Skin epidermis (tissue), 12 donors: Measurements from ENCODE around the gene ELFN1.

Experiments
- H3K27ac ChIP-seq, 21 experiments: fragments of 200-600 bp; sonication (generic) in 11 of 21; one replicate each; pipeline ENCODE4 v1.5.0; 2020; ENCODE audit warnings: mild to moderate bottlenecking in 3 of 21, inconsistent platforms in 2 of 21, moderate library complexity in 2 of 21
- H3K4me3 ChIP-seq, 7 experiments: fragments of 200-600 bp; sonication (generic) in 2 of 7; one replicate each; pipeline ENCODE4 v1.5.0; 2020; ENCODE audit warnings: inconsistent platforms in 2 of 7, mild to moderate bottlenecking in 2 of 7, moderate library complexity in 1 of 7

Gene ELFN1

DNA sequence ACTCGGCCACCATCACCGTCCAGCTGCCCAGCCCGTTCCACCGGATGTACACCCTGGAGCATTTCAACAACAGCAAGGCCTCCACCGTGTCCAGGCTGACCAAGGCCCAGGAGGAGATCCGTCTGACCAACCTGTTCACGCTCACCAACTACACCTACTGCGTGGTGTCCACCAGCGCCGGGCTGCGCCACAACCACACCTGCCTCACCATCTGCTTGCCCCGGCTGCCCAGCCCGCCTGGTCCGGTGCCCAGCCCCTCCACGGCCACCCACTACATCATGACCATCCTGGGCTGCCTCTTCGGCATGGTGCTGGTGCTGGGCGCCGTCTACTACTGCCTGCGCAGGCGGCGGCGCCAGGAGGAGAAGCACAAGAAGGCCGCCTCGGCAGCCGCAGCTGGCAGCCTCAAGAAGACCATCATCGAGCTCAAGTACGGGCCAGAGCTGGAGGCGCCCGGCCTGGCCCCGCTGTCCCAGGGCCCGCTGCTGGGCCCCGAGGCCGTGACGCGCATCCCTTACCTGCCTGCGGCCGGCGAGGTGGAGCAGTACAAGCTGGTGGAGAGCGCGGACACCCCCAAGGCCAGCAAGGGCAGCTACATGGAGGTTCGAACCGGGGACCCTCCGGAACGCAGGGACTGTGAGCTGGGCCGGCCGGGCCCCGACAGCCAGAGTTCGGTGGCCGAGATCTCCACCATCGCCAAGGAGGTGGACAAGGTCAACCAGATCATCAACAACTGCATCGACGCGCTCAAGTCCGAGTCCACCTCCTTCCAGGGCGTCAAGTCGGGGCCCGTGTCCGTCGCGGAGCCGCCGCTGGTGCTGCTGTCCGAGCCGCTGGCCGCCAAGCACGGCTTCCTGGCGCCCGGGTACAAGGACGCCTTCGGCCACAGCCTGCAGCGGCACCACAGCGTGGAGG, 75.8 kb downstream of the ELFN1 start:
- Histone ChIP-seq H3K4me3 (no peak overlapping the region), H3K27ac (no peak overlapping the region)

DNA sequence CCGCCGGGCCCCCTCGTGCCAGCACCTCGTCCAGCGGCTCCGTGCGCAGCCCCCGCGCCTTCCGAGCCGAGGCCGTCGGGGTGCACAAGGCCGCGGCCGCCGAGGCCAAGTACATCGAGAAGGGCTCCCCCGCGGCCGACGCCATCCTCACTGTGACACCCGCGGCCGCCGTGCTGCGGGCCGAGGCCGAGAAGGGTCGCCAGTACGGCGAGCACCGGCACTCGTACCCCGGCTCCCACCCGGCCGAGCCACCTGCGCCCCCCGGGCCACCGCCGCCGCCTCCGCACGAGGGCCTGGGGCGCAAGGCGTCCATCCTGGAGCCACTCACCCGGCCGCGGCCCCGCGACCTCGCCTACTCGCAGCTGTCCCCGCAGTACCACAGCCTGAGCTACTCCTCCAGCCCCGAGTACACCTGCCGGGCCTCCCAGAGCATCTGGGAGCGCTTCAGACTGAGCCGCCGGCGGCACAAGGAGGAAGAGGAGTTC, 76.5 kb downstream of the ELFN1 start:
- Histone ChIP-seq H3K4me3 (no peak overlapping the region), H3K27ac (no peak overlapping the region)

DNA sequence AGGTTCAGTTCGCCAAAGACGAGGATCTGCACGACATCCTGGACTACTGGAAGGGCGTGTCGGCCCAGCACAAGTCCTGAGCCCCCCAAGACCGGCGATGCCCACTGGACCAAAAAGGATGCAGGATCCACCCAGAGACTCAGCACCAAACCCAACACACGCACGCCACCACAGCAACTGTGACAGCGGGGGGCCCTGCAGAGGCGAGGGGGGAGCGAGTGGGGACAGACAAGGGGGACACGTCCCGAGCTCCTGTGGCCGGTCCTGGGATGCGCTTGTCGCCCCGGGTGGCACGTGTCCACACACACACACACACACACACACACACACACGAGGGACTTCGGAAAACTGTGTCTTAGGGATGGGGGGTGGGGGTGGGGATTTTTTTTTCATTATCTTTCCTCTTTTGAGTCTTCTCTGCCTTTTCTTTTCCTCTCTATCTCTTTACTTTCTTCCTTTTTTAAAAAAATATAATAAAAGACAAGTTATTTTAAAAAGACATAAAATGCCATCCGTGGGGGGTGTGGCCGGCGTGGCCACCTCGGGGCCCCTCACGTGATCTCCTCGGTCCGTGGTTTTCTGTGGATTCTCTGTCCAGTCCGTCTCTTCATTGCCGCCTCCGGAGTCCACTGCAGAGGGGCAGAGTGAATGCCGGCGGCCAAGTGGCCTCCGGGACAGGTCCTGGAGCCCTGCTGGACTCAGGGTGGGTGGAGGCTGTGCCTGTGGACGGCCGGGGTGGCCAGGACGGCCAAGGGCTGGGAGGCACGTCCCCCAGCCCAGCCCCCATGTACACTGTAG, 77.1 kb downstream of the ELFN1 start:
- Histone ChIP-seq H3K27ac (no peak overlapping the region), H3K4me3 (no peak overlapping the region)

DNA sequence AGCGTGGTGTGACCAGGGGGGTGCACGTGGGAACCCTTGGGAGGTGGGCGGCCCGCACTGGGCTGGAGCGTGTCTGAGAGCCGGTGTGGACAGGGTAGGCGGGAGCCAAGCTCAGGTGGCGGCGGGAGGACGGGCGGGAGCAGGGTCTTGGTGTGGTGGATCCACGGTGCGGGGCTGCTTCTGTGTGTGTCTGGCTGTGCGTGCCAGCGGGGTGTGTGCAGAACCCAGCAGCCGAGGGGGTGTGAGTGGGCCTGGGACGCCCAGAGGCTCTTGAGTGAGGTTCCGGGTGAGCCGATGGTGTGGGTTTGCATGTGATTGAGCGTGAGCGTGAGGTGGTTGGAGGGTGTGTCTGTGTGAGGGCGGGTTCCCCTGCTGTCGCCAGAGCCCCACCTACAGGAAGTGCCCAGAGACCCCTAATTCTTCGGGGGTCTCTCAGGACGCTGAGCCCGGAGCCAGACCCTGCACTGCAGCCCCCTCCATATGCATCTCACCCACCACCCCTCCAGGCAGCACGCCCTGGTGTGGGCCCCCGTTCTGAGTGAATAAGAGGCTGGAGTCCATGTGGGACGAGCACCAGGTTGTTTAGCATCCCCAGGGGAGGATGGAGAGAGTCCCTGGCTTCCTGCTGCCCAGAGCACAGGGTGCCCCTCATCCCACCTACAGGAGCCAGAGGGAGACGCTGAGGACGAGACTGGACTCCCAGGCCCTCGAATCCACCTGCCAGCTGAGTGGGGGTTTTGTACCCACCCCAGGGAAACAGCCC, 78.2 kb downstream of the ELFN1 start:
- H3K4me3 ChIP-seq: no peak overlapping the region
- no peak overlapping the region for H3K27ac ChIP-seq

DNA sequence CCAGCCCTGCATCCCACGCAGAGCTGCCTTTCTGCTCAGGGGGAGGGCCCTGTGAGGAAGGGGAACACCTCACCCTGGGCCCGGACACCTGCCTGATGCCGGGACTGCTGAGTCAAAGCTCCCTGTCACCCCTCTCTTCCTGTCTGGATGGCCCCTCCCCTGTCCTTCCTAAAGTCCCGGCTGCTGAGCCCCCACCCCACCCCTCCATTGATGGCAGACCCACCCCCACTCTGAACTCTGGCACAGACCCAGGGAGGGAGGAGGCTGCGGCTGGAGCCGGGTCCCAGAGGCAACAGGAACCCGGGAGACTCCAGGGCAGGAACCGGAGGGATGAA, 78.7 kb downstream of the ELFN1 start:
- Histone ChIP-seq H3K27ac (no peak overlapping the region), H3K4me3 (no peak overlapping the region)

DNA sequence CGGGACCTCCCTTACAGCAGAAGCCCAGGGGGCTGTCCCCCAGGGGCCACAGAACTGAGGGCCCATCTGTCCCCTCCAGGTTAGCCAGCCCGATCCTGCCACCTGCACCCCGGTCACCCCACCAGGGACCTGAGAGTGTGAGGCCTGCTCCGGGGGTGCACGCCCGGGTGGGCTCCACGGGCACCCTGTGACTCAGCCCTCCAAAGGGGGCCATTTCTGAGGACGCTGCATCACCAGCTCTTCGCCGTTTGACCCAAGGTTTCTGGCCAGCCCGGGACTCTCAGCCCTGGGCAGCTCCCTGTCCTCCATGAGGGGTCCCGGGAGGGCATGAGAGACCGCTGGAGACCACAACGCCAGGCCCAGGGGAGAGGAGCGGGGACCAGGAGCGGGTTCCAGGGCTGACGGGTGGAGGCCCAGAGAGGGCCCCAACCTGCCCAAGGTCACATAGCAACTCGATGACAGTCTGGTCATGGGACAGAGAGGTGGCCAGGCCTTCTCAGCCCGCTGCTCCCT, 79.3 kb downstream of the ELFN1 start:
- Histone ChIP-seq H3K27ac (no peak overlapping the region), H3K4me3 (no peak overlapping the region)

DNA sequence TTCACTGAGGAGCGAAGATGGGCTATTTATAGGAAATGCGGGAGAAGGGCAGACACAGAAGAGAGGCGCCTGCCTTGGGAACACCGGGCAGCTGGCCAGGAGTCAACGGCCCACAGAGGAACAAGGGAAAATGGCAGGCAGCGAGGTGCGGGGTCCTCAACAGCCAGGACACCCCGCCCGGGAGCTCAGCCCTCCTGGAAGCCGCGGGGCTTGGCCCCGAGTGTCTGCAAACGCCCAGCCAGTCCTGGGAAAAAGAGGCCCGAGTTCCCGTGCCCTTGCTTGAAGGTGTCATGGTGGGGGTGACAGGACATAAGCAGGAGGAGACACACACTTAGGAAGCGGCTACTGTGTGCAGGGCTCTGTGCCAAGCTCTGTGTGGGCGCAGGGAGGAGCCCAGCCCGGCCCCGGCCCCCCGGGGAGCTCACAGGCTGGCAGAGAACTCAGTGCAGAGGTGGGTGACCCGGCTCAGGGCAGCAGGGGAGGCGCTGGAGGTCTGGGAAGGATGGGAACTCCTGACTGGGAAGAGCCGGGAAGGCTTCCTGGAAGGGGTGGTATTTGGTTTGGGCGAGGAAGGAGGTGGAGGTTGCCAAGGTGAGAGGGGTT, 79.9 kb downstream of the ELFN1 start:
- no peak overlapping the region for H3K4me3 ChIP-seq
- H3K27ac ChIP-seq: no peak overlapping the region

DNA sequence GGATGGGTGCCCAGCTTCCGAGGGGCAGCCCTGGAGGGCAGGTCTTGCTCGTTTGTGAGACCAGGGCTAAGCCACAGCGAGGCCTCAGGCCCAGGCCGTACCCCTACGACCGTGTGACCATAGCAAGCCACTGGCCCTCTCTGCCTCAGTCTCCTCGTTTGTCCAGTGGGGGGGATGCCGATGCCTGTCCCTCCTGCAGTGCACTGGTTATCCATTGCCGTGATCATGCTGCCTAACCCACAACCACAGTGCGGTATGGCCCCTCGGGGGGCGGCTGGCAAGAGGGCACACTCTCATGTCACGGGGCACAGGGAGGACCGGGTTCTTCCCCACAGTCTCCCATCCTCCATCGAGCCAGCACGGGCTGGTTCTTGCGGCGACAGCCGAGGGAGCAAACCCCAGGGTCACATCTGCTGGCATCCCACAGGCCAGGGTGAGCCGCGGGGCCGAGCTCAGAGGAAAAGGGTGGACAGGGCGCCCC, 80.5 kb downstream of the ELFN1 start:
- no peak overlapping the region for H3K4me3 ChIP-seq
- no peak overlapping the region for H3K27ac ChIP-seq

DNA sequence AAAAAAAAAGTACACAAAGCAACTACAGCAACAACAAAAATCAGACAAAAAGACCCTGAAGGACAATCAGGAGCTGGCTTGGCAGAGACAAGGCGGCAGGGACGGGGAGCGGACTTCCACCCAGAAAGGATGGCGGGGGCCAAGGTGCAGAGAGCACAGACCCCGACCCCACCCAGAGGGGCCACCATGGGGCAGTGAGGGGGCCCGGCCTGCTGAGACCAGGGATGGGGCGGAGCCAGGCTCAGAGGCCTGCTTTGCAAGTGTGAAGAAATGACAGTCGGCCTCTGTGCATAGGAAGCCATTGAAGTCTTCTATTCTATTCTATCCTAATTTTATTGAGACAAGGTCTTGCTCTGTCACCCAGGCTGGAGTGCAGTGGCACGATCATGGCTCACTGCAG, 82.0 kb downstream of the ELFN1 start:
- no peak overlapping the region for H3K27ac ChIP-seq
- H3K4me3 ChIP-seq: no peak overlapping the region

DNA sequence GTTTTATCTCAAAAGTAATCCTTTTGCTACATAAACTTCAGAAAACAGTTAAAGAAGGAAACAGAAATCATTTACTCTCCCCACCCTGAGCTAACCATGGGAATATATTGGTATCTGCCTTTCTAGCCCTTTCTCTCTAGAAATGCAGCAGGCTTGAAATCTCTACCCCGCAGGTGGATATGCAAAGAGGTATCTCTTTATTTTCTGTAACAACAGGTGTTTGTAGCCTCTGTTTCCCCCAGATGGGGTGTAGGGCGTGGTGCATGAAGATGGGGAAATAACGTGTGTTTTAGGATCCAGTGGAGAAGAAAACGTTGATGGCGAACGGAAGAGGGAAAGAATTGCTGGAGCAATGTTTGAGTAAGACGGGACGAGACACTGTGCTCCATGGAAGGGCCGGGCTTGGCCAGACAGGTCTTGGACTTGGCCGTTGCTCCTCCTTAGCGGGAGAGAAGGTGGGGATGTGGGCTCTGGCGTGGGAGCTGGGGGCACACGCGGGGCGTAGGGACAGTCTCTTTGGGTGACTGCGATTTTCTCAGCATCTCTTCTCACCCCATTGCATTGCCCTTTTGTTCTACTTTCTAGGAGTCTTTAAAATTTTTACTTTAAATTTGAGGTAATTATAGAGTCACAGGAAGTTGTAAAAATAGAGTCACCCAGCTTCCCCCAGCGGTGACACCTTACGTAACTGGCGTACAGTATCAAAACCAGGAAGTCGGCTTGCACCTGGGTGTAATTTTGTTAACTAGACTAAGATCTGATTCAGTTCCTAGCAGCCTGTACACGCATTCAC, 82.9 kb downstream of the ELFN1 start:
- no peak overlapping the region for H3K27ac ChIP-seq
- no peak overlapping the region for H3K4me3 ChIP-seq

DNA sequence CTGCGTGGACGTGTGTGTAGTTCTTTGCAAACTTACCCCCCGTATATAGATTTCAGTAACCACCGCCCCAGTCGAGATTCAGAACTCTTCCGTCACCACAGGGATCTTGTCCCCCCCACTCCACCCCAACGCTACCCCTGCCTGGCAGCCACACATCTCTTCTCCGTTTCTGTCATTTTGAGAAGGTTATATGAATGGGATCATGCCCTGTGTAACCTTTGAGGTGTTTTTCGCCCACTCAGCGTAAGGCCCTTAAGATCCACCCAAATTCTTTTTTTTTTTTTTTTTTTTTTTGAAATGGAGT, 83.4 kb downstream of the ELFN1 start:
- H3K27ac ChIP-seq: no peak overlapping the region
- H3K4me3 ChIP-seq: no peak overlapping the region

DNA sequence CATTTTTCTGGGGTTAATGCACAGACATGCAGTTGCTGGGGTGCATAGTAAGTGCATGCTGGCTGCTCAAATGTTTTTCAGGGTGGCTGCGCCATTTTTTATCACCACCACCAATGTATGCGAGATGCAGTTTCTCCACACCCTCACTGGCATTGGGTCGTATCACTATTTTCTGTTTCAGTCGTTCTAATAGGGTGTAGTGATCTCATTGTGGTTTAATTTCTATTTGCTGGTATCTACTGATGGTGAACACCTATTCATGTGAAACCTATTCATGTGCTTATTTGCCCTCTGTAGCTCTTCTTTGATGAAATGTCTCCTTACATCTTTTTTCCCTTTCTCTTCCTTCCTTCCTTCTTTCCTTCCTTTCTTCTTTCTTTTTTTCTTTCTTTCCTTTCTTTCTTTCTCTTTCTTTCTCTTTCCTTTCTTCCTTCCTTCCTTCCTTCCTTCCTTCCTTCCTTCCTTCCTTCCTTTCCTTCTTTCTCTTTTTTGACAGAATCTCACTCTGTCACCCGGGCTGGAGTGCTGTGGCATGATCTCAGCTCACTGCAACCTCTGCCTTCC, 84.3 kb downstream of the ELFN1 start:
- Histone ChIP-seq H3K27ac (no peak overlapping the region), H3K4me3 (no peak overlapping the region)

DNA sequence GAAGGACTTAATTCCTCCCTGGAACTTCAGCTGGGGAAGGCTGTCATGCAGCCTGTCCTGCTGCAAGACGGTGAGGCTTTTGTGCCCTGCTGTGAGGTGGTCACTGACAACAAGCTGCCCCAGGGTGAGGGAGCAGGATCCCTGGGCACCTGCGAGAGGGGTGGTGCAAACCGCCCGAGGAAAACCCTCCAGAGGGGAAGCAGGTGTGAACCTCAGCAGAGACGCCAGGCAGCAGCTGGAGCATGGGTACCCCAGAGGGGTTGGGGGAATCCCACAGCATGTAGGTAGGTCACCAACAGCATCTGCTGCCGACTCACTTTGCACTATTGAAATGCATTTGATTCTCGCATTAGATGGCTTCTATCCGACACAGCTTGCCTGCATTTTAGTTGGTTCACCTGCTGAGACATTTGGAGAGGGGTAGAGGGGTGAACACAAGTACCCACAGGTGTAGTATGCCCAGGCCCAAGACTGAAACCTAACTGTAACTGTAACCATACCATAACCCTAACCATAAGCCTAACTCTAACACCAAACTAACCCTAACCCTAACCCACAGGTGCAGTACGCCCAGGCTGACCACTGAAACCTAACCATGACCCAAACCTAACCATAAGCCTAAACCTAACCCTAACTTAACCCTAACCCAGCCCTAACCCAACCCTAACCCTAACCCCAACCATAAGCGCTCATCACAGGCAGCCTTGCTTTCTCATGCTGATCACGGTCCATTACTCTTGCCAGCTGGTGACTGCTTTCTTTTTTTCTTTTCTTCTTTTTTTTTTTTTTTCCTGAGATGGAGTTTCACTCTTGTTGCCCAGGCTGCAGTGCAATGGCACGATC, 85.9 kb downstream of the ELFN1 start:
- Histone ChIP-seq H3K27ac (no peak overlapping the region), H3K4me3 (no peak overlapping the region)

DNA sequence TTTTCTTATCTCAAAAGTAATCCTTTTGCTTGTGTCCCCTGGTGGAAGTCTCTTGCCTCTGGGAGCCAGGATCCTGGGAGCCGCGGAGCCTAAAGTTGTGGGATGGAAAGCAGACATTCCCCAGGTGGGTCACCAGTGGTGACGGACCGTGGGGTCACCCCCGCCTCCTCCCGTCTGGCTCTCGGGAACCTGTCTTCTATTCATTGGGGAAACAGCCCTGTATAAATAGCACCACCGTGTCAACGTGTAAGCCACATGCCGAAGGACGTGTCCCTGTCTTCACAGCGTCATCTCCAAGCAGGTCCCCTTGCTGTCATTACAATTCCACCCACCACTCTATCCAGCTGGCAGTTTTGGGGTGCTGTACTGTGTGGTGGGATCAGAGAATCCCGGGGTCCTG, 87.5 kb downstream of the ELFN1 start:
- Histone ChIP-seq H3K4me3 (no peak overlapping the region), H3K27ac (no peak overlapping the region)

DNA sequence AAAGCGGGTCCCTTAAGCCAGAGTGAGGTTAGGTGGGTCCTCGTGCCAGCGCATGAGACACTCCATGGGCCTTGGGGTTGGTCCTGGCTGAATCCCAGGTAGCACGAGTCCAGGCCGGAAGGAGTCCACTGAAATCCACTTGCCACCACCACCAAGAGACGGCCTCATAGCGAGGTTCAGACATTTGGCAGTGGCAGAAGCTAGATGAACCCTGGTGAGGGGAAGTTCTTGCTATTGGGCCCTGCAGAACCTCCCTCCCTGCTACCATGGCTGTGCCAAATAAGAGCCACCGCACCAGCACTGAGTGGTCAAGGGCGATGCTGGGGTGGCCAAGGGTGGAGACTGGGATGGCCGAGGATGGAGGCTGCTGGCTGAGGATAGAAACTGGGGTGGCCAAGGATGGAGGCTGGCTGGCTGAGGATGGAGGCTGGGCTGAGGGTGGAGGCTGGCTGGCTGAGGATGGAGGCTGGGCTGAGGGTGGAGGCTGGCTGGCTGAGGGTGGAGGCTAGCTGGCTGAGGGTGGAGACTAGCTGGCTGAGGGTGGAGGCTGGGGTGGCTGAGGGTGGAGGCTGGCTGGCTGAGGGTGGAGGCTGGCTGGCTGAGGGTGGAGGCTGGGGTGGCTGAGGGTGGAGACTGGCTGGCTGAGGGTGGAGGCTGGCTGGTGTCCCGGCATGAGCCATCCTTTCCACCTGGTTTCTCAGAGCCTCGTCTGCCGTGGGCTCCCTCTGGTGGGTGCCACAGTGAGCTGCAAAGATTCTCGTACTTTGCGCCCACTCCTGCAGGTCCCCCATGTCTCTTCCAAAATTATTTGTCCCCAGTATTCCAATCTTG, 88.2 kb downstream of the ELFN1 start:
- H3K4me3 ChIP-seq: no peak overlapping the region
- no peak overlapping the region for H3K27ac ChIP-seq

DNA sequence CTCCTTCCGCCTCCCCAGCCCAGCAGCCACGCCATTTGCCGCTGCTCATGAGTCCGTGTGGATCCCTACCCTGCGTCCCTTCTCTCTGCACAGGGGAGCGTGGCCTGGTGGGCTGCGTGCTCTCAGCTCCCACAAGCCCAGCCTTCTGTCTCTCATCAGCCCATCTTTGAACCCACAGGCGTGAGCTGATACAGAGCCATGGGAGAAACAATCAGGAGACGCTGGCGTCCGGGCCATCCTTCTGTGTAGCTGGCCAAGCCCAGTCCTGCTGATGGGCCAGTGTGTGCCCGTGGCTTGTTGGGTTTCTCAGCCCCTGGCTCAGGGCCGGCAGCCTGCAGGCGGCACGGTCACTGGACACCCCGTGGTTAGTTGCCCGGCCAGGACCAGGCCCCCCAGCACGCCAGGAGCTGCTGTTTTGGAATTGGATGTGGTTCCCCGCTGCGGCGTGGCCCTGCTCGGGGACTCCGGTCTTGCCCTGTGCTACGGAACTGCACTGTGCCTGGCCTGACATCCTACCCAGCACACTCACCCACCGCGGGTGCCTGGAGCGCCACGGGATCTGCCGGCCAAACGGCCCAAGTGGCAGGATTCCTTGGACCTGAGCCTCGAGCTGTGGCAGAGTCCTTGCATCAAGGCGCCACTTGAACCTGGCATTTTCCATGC, 88.9 kb downstream of the ELFN1 start:
- H3K27ac ChIP-seq: no peak overlapping the region
- H3K4me3 ChIP-seq: no peak overlapping the region
